ENCODE measurements around the gene TRPM6. TPM values are rescaled to one million over a fixed set of nuclear protein-coding genes. Genes with fewer than 3 reads are reported as not detected.

TRPM6 gene
- total and polyA plus RNA-seq, 8 donors: 0.43 to 3.8 (median 0.74) TPM

- no peaks in the 10 kb centered on the region for H3K4me1 ChIP-seq
- no peak overlapping the region for H3K27ac ChIP-seq
- H3K9me3 ChIP-seq: no peaks in the 10 kb centered on the region
- TF ChIP-seq, protein P1, sequence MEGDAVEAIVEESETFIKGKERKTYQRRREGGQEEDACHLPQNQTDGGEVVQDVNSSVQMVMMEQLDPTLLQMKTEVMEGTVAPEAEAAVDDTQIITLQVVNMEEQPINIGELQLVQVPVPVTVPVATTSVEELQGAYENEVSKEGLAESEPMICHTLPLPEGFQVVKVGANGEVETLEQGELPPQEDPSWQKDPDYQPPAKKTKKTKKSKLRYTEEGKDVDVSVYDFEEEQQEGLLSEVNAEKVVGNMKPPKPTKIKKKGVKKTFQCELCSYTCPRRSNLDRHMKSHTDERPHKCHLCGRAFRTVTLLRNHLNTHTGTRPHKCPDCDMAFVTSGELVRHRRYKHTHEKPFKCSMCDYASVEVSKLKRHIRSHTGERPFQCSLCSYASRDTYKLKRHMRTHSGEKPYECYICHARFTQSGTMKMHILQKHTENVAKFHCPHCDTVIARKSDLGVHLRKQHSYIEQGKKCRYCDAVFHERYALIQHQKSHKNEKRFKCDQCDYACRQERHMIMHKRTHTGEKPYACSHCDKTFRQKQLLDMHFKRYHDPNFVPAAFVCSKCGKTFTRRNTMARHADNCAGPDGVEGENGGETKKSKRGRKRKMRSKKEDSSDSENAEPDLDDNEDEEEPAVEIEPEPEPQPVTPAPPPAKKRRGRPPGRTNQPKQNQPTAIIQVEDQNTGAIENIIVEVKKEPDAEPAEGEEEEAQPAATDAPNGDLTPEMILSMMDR (IDR thresholded peaks at IDR 0.05): no peak
- H3K36me3 ChIP-seq: no peaks in the 10 kb centered on the region
- H3K4me3 ChIP-seq: no peak overlapping the region
- H3K27me3 ChIP-seq: no peaks in the 10 kb centered on the region
- intact Hi-C loops (cut with DNase I): no loop called here
- ATAC-seq: no peak
- DNase-seq: no peak
Observed at GRCh38 chr9:74718709-74719108, 169.0 kb downstream of the TRPM6 start.

GRCh38 chr9:74711341-74711740, 176.4 kb downstream of the TRPM6 start:
- no peaks in the 10 kb centered on the region for H3K27me3 ChIP-seq
- H3K4me1 ChIP-seq: no peaks in the 10 kb centered on the region
- DNase-seq: no peak
- ATAC-seq: no peak
- no peak overlapping the region for H3K27ac ChIP-seq
- no peaks in the 10 kb centered on the region for H3K9me3 ChIP-seq
- TF ChIP-seq, protein P1 (IDR thresholded peaks at IDR 0.05): no peak
- intact Hi-C loops (cut with DNase I): no loop called here
- H3K36me3 ChIP-seq: no peaks in the 10 kb centered on the region
- no peak overlapping the region for H3K4me3 ChIP-seq

DNA sequence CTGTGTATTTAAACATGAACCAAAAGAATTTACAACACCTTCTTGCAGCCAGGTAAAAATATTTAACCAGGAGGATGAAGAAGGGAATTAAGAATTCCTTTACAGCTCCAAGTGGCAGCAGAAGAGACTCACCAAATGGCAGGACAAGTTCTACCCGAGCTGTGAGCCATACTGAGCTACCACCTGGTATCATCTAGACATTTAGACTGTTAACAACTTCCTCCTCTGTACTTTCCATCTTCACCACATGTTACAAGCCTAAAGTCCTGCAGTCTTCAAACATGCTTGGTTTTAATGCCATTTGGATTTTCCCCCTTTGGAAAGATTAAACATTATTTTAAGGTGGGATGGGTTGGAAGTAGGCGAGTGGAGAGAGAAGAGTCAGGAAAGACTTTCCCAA, 190.2 kb downstream of the TRPM6 start:
- TF ChIP-seq, protein P1 (IDR thresholded peaks at IDR 0.05): no peak
- no peaks in the 10 kb centered on the region for H3K36me3 ChIP-seq
- H3K27me3 ChIP-seq: no peaks in the 10 kb centered on the region
- intact Hi-C loops (cut with DNase I): no loop called here
- no peaks in the 10 kb centered on the region for H3K4me1 ChIP-seq
- no peak for ATAC-seq
- H3K27ac ChIP-seq: no peak overlapping the region
- H3K9me3 ChIP-seq: no peaks in the 10 kb centered on the region
- no peak for DNase-seq
- H3K4me3 ChIP-seq: no peak overlapping the region

- Histone ChIP-seq H3K4me1 (no peaks in the 10 kb centered on the region), H3K4me3 (no peak overlapping the region), H3K36me3 (no peaks in the 10 kb centered on the region), H3K27ac (no peak overlapping the region), H3K9me3 (no peaks in the 10 kb centered on the region), H3K27me3 (no peaks in the 10 kb centered on the region)
- intact Hi-C loops (cut with DNase I): no loop called here
- ATAC-seq (no peak), DNase-seq (no peak)
- TF ChIP-seq, protein P1 (IDR thresholded peaks at IDR 0.05): no peak
Observed at GRCh38 chr9:74696520-74696919, 191.2 kb downstream of the TRPM6 start.

- Histone ChIP-seq H3K27me3 (no peaks in the 10 kb centered on the region), H3K27ac (no peak overlapping the region), H3K36me3 (no peaks in the 10 kb centered on the region), H3K4me3 (no peak overlapping the region), H3K9me3 (no peaks in the 10 kb centered on the region), H3K4me1 (no peaks in the 10 kb centered on the region)
- TF ChIP-seq, protein P1 (IDR thresholded peaks at IDR 0.05): no peak
- ATAC-seq (no peak), DNase-seq (no peak)
- intact Hi-C loops (cut with DNase I): no loop called here
Observed at GRCh38 chr9:74691058-74691457, 196.7 kb downstream of the TRPM6 start.

All from left lung (tissue), 10 donors.